HUES48 (cell line): ENCODE data around the gene TMUB2.

Experiments
- H3K27ac ChIP-seq: one replicate; pipeline ENCODE4 v1.7.0; 2013; ENCODE audit warnings: low read depth, low read length, inconsistent platforms
- H3K27me3 ChIP-seq: 2 replicates; pipeline ENCODE4 v1.6.1; 2013; ENCODE audit warnings: mild to moderate bottlenecking, low read length; ENCODE audit not compliant: control insufficient read depth, insufficient read depth
- H3K36me3 ChIP-seq: 2 replicates; pipeline ENCODE4 v1.6.1; 2013; ENCODE audit warnings: low read length; ENCODE audit not compliant: control insufficient read depth, insufficient read depth
- H3K4me1 ChIP-seq: 2 replicates; pipeline ENCODE4 v1.6.1; 2013; ENCODE audit warnings: mild to moderate bottlenecking, low read length; ENCODE audit not compliant: control insufficient read depth, insufficient read depth
- H3K4me3 ChIP-seq: 2 replicates; pipeline ENCODE4 v1.5.1; 2013; ENCODE audit warnings: mild to moderate bottlenecking, low read depth, low read length
- H3K9ac ChIP-seq: 2 replicates; pipeline ENCODE4 v1.6.1; 2013; ENCODE audit warnings: mild to moderate bottlenecking, low read depth, low read length, moderate library complexity
- H3K9me3 ChIP-seq: 2 replicates; pipeline ENCODE4 v1.6.1; 2013; ENCODE audit warnings: low read length; ENCODE audit not compliant: control insufficient read depth, insufficient read depth

The TMUB2 gene

GRCh38 chr17:44155488-44155887 is 31.3 kb upstream of the TMUB2 start:
- H3K9ac ChIP-seq: no peak overlapping the region
- H3K27ac ChIP-seq: no peak overlapping the region
- no peaks in the 10 kb centered on the region for H3K27me3 ChIP-seq
- H3K36me3 ChIP-seq: peaks cover 65% of the 10 kb centered on the region
- H3K9me3 ChIP-seq: no peaks in the 10 kb centered on the region
- H3K4me3 ChIP-seq: no peak overlapping the region
- no peaks in the 10 kb centered on the region for H3K4me1 ChIP-seq

GRCh38 chr17:44159519-44160210 is 27.1 kb upstream of the TMUB2 start:
- no peaks in the 10 kb centered on the region for H3K9me3 ChIP-seq
- no peaks in the 10 kb centered on the region for H3K4me1 ChIP-seq
- no peak overlapping the region for H3K4me3 ChIP-seq
- peaks cover 58% of the 10 kb centered on the region for H3K36me3 ChIP-seq
- no peaks in the 10 kb centered on the region for H3K27me3 ChIP-seq
- no peak overlapping the region for H3K9ac ChIP-seq
- no peak overlapping the region for H3K27ac ChIP-seq

GRCh38 chr17:44164476-44164875 is 22.3 kb upstream of the TMUB2 start:
- no peaks in the 10 kb centered on the region for H3K27me3 ChIP-seq
- H3K4me1 ChIP-seq: no peaks in the 10 kb centered on the region
- H3K4me3 ChIP-seq: no peak overlapping the region
- no peak overlapping the region for H3K9ac ChIP-seq
- H3K9me3 ChIP-seq: no peaks in the 10 kb centered on the region
- peaks cover 28% of the 10 kb centered on the region for H3K36me3 ChIP-seq
- no peak overlapping the region for H3K27ac ChIP-seq

DNA sequence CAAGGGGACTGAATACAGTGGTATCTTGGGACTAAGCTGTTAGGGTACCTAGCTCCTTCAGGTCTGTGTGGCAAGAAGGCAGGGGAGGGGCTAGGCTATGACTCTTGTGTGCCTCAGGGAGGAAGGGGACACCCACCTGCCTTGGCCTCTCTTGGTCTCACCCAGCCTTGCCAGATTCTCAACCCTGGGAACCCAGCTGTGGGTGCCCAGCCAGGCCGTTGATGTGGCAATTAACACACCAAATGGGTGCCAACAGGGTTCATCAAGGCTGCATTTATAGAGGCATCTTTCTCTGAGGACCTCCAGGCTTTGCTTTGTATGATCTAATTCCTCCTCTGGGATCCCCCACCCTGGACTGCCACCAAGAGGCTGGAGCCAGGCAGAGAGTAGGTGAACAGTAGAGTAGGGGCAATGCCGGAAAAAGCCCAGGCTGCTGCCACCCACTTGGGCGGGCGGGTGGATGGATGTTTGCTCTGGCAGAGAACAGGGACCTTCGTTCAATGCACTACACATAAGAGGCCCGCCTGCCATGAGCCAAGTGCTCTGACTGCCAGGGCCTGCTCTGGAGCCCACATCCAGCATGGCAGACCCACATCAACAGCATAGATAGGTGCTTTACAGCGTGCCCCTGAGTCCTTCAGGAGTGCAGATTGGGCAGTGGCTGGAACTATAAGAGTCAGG is 19.5 kb upstream of the TMUB2 start:
- peaks cover 4% of the 10 kb centered on the region for H3K36me3 ChIP-seq
- no peaks in the 10 kb centered on the region for H3K9me3 ChIP-seq
- no peak overlapping the region for H3K9ac ChIP-seq
- H3K27ac ChIP-seq: no peak overlapping the region
- peaks cover 16% of the 10 kb centered on the region; the same call in 1 of the 2 replicates for H3K4me1 ChIP-seq
- no peak overlapping the region for H3K4me3 ChIP-seq
- H3K27me3 ChIP-seq: no peaks in the 10 kb centered on the region

DNA sequence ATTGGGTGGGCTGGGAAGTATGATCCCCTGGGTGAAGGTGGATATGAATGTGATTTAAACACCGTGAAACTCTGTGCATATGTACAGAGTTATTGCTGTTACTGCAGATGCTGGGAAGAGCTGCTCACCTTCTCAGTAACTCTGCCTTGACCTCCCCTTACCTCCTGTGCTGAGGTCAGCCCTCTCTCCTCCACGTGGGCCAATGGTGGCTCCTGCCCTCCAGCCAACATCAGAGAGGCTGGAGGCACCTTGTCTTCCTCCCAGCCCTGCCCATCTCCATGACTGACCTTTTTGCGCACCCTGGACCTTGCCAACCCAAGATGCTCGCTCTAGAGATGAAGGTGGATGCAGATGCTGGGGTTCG is 16.7 kb upstream of the TMUB2 start:
- Histone ChIP-seq H3K36me3 (no peaks in the 10 kb centered on the region), H3K27ac (peak overlapping the region; percentile 73), H3K27me3 (no peaks in the 10 kb centered on the region), H3K9ac (no peak overlapping the region), H3K9me3 (no peaks in the 10 kb centered on the region), H3K4me3 (no peak overlapping the region), H3K4me1 (peaks cover 16% of the 10 kb centered on the region; the same call in 1 of the 2 replicates)

GRCh38 chr17:44170499-44171201 is 16.1 kb upstream of the TMUB2 start, which contains the start of gene ASB16:
Gene ASB16 (plus strand): TSS chr17:44170704. CDS start chr17:44170790, 86 bp downstream.
- Histone ChIP-seq H3K9me3 (no peaks in the 10 kb centered on the region), H3K27ac (peak within 1 kb of the TSS; percentile 73), H3K27me3 (no peaks in the 10 kb centered on the region), H3K9ac (no peak within 1 kb of the TSS), H3K4me3 (no peak within 1 kb of the TSS), H3K36me3 (0 out of 2 replicates have a peak, but pooled peaks cover 2% of the 10 kb centered on the region), H3K4me1 (peaks cover 16% of the 10 kb centered on the region; the same call in 1 of the 2 replicates)

DNA sequence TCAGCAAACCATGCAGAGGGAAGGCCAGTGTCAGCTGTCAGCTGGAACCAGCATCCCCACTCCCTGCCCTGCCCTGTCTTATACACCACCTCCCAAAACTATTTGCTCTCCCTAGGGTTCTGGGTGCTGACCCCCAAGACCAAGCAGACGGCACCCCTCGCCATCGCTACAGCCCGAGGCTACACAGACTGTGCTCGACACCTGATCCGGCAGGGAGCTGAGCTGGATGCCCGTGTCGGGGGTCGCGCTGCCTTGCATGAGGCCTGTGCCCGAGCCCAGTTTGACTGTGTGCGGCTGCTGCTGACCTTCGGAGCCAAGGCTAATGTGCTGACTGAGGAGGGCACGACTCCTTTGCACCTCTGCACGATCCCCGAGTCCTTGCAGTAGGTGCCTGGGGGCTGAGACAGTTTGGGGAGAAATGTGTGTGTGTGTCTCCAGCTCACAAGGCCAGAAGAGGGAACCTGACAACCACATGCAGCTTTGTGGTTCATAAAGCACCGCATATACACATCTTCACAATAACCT is 14.8 kb upstream of the TMUB2 start:
- Histone ChIP-seq H3K4me3 (no peak overlapping the region), H3K27ac (no peak overlapping the region), H3K4me1 (peaks cover 16% of the 10 kb centered on the region; the same call in 1 of the 2 replicates), H3K9ac (no peak overlapping the region), H3K36me3 (peaks cover 11% of the 10 kb centered on the region), H3K27me3 (no peaks in the 10 kb centered on the region), H3K9me3 (no peaks in the 10 kb centered on the region)

DNA sequence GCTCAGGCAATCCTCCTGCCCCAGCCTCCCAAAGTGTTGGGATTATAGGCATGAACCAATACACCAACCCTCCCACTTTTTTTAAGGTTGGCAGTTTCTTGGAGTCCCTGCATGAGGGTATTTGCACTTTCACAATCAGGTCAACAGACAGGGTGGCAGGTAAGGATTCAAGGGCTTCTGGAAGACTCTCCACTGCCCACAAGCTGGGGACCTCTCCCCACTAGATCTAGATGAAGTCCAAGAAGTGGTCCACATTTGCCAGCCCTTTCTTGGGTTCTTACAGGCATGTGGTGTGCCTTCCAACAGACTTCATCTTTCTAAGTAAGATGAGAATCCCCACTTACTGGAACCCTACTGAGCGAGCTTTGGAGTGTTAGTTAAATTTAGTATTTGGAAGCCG is 12.3 kb upstream of the TMUB2 start:
- Histone ChIP-seq H3K27ac (no peak overlapping the region), H3K4me3 (no peak overlapping the region), H3K9me3 (no peaks in the 10 kb centered on the region), H3K9ac (no peak overlapping the region), H3K36me3 (peaks cover 25% of the 10 kb centered on the region), H3K27me3 (no peaks in the 10 kb centered on the region), H3K4me1 (peaks cover 16% of the 10 kb centered on the region; the same call in 1 of the 2 replicates)

- Histone ChIP-seq H3K9ac (no peak overlapping the region), H3K27ac (no peak overlapping the region), H3K27me3 (no peaks in the 10 kb centered on the region), H3K4me3 (no peak overlapping the region), H3K4me1 (0 out of 2 replicates have a peak, but pooled peaks cover 4% of the 10 kb centered on the region), H3K9me3 (no peaks in the 10 kb centered on the region), H3K36me3 (peaks cover 25% of the 10 kb centered on the region)
These were observed 10.5 kb upstream of the TMUB2 start for GRCh38 chr17:44176257-44176656.

- Histone ChIP-seq H3K9me3 (0 out of 2 replicates have a peak, but pooled peaks cover 2% of the 10 kb centered on the region), H3K27me3 (no peaks in the 10 kb centered on the region), H3K27ac (no peak overlapping the region), H3K4me1 (0 out of 2 replicates have a peak, but pooled peaks cover 4% of the 10 kb centered on the region), H3K36me3 (peaks cover 30% of the 10 kb centered on the region), H3K4me3 (no peak overlapping the region), H3K9ac (no peak overlapping the region)
These were observed 9.9 kb upstream of the TMUB2 start for GRCh38 chr17:44176671-44177501.
